ENCODE results near the gene CAPN8.

CAPN8 gene

DNA sequence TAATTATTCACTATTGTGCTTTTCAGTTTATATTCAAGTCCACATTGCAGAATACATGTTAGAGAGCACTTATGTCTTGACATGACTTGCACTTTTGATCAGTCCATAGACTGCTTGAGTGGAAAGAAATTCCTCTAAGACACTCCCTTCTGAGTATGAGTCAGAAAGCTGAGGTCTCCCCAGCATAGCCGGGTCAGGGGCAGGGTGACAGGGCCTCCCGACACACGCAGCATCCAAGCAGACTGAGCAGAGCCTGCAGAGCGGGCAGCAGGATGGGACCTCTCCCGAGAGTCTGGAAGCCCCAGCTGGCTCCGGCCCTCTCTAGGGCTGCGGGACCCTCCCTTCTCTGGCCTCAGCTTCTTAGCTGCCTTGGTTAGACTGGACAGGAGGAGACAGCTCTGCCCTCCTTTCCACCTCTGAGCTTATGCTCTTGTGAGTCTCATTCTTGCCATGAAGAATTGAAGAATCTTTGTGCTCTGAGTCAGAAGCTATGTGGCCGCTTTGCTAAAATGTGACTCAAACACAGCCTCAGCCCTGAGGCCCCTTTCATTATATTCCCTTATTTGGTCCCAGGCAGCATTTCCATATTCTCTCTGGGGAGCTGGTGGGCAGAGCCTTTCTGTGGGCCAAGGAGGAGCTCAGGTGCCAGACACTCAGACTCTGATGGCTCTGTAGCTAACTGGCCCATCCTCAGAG is 35.6 kb upstream of the CAPN8 start:
- no peak for DNase-seq

DNA sequence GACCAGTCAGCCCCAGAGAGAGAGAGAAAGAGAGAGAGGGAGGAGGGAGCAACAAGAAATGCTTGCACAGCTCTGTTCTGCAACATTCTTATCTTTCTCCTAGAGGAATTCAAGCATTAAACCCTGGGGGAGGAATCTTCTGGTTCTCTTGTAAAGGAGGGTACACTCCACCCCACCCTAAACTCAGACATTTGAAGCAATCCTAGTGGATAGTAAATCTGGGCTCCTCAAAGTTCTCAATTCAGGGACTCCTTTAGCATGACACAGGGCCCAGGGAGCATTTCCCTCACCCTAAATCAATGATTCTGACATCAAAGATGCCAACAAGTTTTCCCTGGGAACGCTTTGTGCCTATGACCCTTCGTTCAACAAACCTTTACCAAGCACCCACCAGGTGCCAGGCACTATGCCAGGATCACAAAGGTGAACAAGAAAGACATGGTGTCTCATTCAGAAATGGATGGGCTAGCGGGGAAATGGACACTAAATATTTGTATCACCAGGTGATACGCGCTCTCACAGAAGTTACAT is 35.0 kb upstream of the CAPN8 start:
- no peak for DNase-seq

DNA sequence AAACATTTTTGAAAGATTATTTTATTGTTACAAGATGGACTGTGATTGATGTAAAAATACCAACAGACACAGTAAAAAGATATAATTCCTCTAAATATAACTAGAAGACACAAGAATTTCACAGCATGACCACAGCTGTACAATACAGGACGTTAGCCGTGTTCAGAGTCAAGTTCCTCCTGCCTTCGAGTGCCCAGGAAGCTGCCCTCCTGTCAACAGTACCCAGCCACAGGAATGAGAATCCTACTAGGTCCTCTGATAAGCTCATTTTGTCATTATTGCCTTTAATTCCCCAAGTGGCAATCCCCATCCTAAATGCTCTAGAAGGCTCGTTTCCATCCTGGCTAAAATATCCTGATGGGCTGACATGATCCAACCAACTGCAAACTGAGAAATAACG is 30.4 kb upstream of the CAPN8 start:
- no peak for DNase-seq

DNA sequence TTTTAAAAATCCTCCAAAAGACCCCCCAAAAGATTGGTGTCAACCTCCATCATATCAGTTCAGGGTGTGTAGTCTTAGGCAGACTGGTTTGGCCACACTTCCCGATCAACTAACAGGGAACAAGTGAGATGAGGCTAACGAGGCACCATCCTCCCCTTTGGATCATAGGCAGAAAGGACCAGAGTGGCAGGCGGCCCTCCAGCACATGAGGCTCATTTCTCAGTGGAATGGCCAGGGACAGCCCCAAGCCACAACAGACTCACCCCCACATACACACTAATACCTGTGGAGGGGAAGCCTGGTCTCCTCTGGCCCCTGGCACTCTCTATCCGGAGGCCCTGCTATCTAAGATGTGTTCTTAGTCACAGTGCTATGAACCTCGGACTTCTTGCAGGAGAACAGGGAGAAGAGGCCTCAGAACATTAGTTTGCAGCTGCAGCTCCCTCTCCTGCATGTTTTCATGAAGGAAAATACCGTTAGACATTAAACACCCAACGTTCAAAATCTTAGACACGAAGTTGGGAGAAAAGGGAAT is 29.6 kb upstream of the CAPN8 start:
- DNase-seq: no peak

DNA sequence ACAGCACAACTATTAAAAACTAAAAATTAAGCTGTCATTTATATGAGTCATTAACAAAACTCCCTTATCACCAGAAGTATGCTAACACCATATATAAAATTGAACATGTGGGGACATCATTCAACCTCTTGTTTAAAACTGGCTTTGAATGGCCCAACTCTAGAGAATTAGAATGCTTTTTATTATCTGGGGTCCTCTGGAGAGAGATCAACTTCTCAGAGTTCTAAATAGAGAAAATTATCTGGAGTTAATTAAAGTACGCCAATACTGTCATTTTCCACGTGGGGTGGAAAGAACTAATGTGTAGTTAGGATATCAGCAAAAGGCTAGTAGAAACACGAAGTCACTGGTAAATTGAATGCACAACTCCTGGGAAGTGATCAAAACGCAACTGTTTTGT is 25.6 kb upstream of the CAPN8 start:
- DNase-seq: no peak

DNA sequence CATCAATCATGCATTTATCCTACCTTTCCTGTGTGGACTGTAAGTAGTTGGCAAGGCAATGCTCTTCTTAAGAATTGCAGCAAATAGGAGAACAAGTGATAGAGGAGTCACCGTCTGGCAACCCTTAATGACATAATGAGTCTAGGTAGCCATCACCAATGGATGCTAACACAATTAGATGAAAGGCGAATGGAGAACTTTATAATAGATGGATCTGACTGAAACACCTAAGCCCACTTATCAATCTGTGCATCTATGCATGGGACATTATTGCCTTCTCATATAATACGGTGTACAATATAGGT is 18.9 kb upstream of the CAPN8 start:
- DNase-seq: no peak

DNA sequence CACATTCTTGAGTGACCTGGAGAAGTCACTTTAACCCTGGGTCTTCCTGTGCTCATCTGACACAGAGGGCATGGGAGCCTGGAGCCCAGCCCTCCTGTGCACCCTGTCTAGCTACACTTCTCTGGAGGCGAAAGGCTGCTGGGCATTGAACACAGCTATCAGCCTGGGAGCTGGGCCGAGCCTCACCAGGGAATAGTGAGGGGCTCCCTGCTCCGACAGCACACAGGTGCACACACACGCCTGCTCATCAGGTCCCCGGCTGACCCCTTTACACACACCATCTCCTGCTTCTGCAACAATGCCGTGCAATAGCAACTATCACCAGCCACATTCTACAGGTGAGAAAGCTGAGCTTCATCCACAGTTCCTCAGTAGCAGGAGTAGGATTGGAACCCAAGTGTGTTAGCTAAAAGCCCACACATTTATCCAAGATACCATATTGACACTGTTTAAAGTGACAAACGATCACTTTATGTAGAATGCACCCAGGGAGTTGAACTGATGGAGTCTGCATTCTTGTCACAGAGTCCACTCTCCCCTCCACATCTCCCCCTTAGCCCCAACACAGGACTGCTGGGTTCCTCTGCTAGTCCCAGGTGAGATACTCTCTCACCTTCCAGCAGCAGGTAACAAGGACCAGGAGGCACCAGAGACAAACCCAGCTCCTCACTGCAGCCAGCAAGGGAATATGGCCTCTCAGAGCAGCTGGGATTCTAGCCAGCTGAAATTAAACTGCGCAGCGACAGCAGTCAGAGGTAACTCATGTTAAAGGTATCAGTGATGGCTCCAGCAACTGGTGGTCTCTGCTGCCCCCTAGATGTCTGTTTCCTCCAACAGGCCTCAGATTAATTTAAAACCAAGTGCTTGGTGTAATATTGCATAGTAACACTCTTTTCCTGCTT is 18.3 kb upstream of the CAPN8 start:
- peak; percentile 16 to 38 for DNase-seq

DNA sequence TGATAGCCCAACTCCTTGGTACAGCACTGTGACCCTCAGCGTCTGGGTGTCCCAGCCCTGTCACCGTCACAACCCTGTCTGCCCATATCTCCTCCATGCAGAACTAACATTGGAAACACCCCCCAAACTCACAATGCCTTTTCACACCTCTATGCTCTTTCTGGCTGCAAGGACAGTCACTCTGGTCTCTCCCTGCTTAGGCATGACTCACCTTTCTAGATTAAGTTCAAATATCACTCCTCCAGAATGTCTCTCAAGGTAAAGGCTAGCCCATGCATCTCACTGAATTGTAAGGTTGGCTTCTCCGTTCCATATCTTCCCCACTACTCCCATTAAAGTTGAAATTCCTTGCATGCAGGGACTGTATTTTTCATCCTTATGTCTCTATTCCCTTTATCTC is 17.0 kb upstream of the CAPN8 start:
- no peak for DNase-seq

DNA sequence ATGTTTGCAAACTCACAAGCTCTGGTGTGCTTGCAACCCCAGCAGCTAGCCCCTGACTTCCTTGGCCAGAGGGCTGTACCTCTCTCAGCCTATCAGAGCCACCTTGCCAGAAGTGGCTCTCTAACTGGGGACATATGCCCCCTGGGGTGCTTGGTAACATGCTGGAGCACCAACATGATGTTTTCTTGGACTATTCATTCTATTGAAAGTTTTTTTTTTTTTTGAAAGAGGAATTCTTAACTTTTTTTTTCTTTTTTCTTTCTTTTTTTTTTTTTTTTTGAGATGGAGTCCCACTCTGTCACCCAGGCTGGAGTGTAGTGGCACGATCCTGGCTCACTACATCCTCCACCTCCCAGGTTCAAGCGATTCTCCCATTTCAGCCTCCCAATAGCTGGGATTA is 14.7 kb upstream of the CAPN8 start:
- DNase-seq: no peak

DNA sequence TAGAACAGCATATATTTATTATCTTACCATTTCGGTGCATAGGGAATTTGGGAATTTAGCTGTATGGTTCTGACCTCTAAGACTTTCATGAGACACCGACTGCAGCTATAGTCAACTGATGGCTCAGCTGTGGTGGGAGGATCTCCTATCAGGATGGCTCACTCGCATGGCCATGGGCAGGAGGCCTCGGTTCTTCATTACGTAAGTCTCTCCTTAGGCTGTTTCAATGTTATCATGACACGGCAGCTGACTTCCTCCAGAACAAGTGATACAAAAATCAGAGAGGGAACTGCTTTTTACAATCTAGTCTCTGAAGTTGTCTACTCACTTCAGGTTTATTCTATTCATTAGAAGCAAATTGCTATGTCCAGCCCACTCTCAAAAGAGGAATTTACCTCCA is 13.3 kb upstream of the CAPN8 start:
- DNase-seq: no peak

DNA sequence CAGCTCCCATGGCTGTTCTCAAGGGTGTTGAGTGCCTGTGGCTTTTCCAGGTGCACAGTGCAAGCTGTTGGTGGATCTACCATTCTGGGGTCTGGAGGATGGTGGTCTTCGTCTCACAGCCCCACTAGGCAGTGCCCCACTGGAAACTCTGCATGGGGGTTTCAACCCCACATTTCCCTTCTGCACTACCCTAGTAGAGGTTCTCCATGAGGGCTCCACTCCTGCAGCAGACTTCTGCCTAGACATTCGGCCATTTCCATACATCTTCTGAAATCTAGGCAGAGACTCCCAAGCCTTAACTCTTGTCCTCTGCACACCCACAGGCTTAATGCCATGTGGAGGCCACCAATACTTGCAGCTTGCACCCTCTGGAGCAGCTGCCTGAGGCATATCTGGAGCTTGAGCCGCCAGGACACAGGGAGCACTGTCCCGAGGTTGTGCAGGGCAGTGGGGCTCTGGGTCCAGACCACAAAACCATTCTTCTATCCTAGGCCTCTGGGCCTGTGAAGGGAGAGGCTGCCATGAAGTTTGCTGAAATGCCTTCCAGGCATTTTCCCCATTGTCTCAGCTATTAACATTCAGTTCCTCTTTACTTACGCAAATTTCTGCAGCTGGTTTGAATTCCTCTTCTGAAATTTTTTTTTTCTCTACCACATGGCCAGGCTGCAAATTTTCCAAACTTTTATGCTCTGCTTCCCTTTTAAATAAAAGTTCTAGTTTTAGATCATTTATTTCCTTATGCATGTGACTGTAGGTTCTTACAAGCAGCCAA is 8.8 kb upstream of the CAPN8 start:
- DNase-seq: no peak

DNA sequence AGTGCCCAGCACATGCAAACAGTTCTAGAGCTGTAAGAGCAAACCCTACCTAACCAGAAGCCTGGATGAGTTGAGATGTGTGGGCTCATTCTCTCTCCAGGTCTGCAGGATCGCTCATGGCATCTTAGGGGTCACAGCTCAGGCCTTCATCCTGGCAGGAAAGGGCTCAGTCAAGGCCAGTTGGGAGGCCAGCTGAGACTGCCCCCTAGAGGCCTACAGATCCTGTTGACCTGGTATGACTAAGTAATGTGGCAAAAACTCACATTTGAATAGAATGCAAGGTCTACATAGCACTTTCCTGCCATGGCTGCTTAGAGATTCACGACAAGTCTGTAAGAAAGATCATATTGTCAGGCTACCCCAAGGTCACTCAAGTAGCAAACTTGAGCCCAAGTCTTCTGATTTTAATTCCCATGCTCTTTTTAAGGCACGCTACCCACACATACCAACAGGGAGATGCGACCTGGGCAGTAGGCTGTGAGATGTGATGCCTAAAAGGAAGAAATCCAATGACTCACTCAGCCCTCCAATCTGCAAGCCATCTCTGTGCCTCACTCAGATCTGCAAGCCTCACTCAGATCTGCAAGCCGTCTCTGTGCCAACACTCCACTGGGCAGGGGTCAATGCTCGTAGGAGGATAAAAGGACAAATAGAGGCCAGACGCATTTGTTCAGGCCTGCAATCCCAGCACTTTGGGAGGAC is 5.1 kb upstream of the CAPN8 start:
- DNase-seq: peak in 1 of 2 donors; percentile 5

DNA sequence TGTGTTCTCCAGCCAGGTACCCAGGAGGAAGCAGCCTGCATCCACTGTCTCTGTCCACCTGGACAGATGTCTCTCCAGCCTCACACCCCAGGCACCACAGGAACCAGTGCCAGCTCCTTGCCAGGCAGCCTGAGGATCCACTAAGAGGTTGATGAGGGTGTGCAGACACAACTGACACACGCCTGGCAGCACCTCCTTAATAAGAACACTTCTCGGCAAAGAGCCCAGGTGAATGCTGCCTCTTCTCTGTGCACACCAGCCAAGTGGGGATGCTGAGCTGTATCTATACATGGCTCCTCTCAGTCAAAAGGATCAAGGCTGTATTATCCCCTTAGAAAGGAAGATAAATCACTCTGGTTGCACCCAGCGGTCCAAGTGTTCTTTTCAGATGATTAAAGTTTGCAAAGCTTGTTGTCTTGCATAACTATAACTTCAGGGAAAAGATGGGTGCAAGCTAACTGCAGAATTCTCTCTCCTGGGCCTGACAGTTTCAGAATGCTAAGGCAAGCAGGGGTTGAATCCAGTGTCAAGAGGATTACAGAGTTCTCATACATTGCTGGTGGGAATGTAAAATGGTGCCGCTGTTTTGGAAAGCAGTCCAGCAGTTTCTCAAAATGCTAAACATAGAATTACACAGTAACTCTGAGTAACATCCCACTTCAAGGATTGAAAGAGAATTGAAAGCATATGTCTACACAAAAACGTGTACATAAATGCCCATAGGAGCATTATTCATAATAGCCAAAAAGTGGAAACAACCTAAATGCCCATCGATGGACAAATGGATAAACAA is 3.7 kb upstream of the CAPN8 start:
- no peak for DNase-seq

DNA sequence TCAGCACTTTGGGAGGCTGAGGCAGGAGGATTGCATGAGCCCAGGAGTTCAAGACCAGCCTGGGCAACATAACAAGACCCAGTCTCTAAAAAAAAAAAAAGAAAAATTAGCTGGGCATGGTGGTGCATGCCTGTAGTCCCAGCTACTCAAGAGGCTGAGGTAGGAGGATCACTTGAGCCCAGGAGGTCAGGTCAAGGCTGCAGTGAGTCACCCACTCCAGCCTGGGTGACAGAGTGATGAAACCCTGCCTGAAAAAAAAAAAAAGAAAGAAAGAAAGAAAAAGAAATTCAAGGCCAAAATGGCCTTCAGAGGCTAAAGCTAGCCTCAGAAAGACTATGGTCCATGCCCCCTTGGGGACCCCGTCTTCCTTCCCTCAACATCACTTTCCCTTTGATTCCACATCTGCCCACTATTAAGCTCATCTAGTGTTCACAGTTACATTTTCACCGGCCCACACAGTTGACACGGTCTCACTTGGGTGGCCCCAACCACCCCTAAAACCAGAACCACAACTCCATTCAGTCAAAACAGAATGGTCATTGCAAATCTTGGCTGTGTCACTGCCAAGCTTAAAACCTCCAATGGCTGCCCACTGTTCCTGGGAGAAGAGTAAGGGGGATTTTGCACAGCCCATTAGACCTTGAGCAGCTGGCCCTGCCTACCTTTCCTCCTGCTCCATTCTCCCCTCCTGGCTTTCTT is 2.1 kb upstream of the CAPN8 start:
- DNase-seq: no peak

DNA sequence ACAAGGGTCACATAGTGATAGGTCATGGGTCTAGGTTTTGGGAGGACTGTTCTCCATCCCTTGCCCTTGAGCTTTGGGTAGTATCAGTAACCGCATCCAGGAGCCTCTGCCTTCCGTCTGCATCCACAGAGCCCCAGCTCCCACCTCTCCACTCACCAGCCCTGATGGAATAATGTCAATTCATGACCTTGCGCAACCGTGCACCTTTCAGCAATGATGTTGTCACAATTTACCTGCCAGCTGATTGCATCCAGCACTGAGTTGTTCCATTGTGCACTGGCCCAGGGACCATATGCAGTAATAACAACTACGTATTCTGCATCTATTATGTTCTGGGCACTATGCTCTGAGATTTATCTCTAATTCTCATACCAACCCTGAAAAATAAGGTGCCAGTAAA is 1.4 kb downstream of the CAPN8 start:
- DNase-seq: no peak

DNA sequence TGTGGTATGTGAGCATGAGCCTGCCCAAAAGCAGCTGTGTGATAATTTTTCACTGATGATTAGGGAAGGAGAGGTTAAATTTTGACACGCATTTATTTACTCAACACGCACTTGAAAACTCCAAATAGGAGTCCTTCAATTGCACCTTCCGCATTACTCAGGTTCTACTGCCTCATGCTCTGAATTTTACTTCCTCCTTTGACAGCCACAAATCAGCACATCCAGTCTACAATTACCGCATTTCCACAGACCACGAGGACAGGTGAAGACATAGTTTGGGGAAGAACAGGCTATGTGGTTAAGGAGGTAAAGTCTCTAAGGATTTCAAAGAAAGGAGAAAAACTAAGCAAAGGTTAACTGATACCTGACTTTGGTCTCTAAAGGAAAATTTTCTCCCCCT is 2.6 kb downstream of the CAPN8 start:
- DNase-seq: no peak

DNA sequence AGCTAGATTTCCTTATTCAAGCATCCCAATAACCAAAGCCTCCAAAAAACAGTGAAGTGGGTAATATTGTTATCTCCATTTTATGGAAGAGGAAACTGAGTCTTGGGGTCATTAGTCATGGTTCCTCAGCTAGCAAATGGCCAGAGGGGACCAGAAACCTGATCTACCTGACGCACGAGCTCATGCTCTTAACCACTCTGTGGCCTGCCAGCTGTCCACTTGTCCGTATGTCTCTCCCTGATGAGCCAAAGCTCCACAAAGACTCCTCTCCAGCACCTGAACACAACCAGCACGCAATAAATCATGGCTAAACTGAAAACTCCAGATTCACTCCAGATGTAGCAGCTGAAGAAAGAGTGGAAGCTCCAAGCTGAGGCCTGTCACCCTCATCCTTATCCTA is 5.8 kb downstream of the CAPN8 start:
- DNase-seq: no peak

DNA sequence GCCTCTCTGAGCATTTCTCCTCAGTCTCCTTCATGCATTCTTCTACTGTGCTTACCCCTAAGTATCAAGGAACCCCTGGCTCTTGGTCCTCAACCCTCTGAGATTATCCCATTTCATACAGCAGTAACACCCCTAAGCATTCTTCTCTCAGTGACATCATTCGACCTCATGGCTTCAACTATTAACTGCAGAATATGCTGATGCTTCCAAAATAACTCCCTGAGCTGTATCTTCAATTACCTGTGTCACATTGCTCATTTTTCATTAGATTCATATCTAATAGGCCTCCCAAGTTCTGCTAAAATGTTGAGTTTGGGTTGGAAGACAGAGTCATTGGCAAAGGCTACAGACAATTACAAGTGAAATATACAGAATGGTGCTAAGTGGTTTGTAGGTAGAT is 7.5 kb downstream of the CAPN8 start:
- no peak for DNase-seq

DNA sequence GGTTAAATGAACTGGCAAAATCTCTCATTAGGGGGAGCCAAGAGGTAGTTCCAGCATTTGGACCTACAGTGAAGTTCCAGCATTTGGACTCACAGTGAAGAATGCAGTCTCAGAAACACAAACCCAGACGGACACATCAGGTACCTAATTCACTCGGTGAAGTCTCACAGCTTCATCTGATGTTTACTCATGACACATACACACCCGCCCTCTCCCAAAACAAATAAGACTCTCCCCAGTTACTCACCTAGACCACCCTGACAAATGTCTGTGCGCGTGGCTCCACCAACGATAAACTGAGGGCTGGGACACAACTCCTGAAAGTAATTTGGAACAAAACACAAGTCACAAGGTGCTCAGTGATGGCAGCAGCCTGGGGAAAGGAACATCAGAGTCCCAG is 11.4 kb downstream of the CAPN8 start:
- no peak for DNase-seq

DNA sequence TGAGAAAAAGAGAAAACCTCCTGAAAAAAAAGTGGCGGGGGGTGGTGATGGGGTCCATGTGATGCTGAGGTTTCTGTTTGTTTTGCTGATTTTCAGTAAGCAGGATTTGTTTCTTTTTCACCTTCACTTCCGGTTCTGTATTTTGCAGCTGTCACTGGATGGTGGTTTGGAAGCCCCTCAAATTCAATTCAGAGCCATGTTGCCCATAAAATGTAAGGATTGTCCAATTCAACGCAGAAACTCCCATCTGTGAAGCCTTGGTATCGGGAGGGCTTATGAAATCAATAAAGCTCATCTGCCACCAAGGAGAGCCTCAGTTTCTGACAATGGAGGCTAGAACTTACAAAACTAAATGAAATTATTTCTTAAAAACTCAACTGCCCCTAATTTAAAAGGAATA is 12.1 kb downstream of the CAPN8 start:
- no peak for DNase-seq

DNA sequence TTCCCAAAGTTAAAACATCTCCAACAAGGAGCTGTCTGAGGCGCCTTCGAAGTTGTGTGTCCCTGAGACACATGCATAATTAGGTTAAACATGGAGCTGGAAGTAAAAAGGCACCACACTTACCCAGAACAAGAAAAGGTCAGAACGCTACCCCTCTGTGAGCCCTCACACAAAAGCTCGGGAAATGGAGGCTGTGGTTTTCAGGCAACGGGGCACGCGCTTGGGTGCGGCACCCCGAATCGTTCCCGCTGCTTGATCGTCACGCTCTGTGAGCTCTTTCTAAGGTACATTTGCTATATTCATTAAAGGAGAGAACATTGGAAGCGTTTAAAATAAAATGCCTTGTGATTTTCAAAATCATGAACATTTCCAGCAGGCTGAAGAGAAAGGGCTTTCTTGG is 12.5 kb downstream of the CAPN8 start:
- no peak for DNase-seq

Measured in hippocampal formation (tissue), 2 donors.